Prostate gland (tissue), 2 donors: Measurements from ENCODE around the gene HTR3D. TPM values are rescaled to one million over a fixed set of nuclear protein-coding genes. Genes with fewer than 3 reads are reported as not detected.
"Not testable (repeated sequence)": the region's sequence is repeated elsewhere in the genome, so short reads cannot be mapped to it uniquely, and the experiment has no call there.

Source experiments
- DNase-seq: peaks from one replicate; pipeline ENCODE4 v3.0.0-alpha.2; 2019; ENCODE audit warnings: low spot score
- H3K27ac ChIP-seq, 2 donors: fragments of 200-600 bp; sonication (generic); 2 replicates each; pipeline ENCODE4 v1.5.1; 2017 to 2019
- H3K27me3 ChIP-seq: fragments of 200-600 bp; sonication (generic); replicated peaks from 2 replicates; pipeline ENCODE4 v1.5.1; 2019; ENCODE audit not compliant: insufficient read depth
- H3K36me3 ChIP-seq, 2 donors: fragments of 200-600 bp; sonication (generic); 1 replicate in 1 of 2; 2 replicates in 1 of 2; pipeline versions ENCODE4 v1.5.1 to v1.8.1; 2017 to 2019
- H3K4me1 ChIP-seq: fragments of 200-600 bp; sonication (generic); replicated peaks from 2 replicates; pipeline ENCODE4 v1.5.1; 2019
- H3K4me3 ChIP-seq, 2 donors: fragments of 200-600 bp; sonication (generic); 2 replicates each; pipeline ENCODE4 v1.5.1; 2017 to 2019
- H3K9me3 ChIP-seq: fragments of 200-600 bp; sonication (generic); 2 replicates; pipeline ENCODE4 v1.5.1; 2017
- POLR2A ChIP-seq: fragments of 450-650 bp; IDR thresholded peaks from one replicate; pipeline ENCODE4 v1.6.1; 2016; ENCODE audit warnings: antibody characterized with exemption, mild to moderate bottlenecking
- POLR2AphosphoS5 ChIP-seq: sonication (generic); formaldehyde crosslinking; IDR thresholded peaks from one replicate; pipeline ENCODE4 v1.6.1; 2017; ENCODE audit warnings: antibody characterized with exemption
- WGBS: methylation state at CpG from one replicate; pipeline ENCODE4 v1.1.5; 2018; 5-methylcytosine and 5-hydroxymethylcytosine counted together
- intact Hi-C: fragments of 100-400 bp; cut with DNase I; formaldehyde crosslinking; loops from one replicate; pipeline ENCODE4 v1.14.2; 2022
- total RNA-seq, 2 donors: library from RNA; depleted of rRNA; stranded (reverse); fragments of >200 nt; gene quantifications; one replicate each; pipeline ENCODE4 v1.1.0, GENCODE V29; 2016
- TF ChIP-seq, protein P1 (sequence below), 4 experiments: fragments of 200-600 bp in 2 of 4; fragments of 450-650 bp in 2 of 4; sonication (generic) in 2 of 4; IDR thresholded peaks; 1 replicate in 3 of 4; 2 replicates in 1 of 4; pipeline ENCODE4 v1.5.1; 2016 to 2019; ENCODE audit warnings: antibody characterized with exemption in 4 of 4, mild to moderate bottlenecking in 2 of 4, moderate library complexity in 2 of 4

HTR3D gene
- total RNA-seq, 2 donors from 2014 or later: not detected

DNA sequence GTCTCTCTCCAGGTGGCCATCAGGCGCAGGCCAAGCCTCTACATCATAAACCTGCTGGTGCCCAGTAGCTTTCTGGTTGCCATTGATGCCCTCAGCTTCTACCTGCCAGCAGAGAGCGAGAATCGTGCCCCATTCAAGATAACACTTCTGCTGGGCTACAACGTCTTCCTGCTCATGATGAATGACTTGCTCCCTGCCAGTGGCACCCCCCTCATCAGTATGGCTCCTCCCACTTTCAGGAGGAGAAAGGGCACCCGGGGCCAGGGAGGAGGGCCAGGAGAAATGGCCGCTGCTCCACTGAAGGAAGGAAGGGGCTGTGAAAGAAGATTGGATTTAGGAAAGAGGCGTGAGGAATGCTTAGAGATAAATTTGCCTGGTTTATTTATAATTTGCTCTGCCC, 27.9 kb downstream of the HTR3D start:
- no peaks in the 10 kb centered on the region for H3K36me3 ChIP-seq
- DNase-seq: no peak
- TF ChIP-seq POLR2A: no peak
- TF ChIP-seq, protein P1, sequence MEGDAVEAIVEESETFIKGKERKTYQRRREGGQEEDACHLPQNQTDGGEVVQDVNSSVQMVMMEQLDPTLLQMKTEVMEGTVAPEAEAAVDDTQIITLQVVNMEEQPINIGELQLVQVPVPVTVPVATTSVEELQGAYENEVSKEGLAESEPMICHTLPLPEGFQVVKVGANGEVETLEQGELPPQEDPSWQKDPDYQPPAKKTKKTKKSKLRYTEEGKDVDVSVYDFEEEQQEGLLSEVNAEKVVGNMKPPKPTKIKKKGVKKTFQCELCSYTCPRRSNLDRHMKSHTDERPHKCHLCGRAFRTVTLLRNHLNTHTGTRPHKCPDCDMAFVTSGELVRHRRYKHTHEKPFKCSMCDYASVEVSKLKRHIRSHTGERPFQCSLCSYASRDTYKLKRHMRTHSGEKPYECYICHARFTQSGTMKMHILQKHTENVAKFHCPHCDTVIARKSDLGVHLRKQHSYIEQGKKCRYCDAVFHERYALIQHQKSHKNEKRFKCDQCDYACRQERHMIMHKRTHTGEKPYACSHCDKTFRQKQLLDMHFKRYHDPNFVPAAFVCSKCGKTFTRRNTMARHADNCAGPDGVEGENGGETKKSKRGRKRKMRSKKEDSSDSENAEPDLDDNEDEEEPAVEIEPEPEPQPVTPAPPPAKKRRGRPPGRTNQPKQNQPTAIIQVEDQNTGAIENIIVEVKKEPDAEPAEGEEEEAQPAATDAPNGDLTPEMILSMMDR (IDR thresholded peaks at IDR 0.05): no peak
- TF ChIP-seq POLR2AphosphoS5: no peak
- 66% methylated on average over 7 of the region's 7 CpGs for WGBS
- no peaks in the 10 kb centered on the region for H3K4me1 ChIP-seq
- intact Hi-C loops: no loop called here
- H3K27ac ChIP-seq: no peak overlapping the region
- H3K27me3 ChIP-seq: no peaks in the 10 kb centered on the region
- no peaks in the 10 kb centered on the region for H3K9me3 ChIP-seq
- no peak overlapping the region for H3K4me3 ChIP-seq

DNA sequence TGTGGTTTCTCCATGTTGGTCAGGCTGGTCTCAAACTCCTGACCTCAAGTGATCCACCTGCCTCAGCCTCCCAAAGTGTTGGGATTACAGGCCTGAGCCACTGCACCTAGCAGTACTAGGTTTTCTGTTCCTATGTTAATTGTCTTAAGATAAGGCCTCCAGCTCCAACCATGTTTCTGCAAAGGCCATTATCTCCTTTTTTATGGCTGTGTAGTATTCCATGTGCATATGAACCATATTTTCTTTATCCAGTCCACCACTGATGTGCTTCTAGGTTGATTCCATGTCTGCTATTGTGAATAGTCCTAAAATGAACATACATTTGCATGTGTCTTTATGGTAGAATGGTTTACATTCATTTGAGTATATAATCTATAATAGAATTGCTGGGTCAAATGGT, 31.1 kb downstream of the HTR3D start:
- Histone ChIP-seq H3K27me3 (no peaks in the 10 kb centered on the region), H3K27ac (no peak overlapping the region), H3K36me3 (no peaks in the 10 kb centered on the region), H3K9me3 (no peaks in the 10 kb centered on the region), H3K4me3 (no peak overlapping the region), H3K4me1 (no peaks in the 10 kb centered on the region)
- no peak for TF ChIP-seq POLR2AphosphoS5
- TF ChIP-seq, protein P1 (IDR thresholded peaks at IDR 0.05): no peak
- no peak for TF ChIP-seq POLR2A
- DNase-seq: no peak
- intact Hi-C loops: no loop called here

DNA sequence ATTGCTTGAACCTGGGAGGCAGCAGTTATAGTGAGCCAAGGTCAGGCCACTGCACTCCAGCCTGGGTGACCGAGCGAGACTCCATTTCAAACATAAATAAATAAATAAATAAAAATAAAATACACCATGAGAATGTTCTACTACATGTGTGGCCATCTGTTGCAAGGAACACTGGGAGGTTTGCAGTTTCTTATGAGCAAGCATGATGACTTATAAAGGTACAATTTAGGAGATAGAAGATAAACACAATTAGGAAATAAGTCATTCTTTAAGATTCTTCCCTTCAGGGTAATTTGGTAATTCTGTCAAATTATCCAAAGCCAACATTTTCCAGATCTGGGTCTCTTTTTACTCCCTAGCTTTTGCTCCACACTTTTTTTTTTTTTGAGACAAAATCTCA, 34.7 kb downstream of the HTR3D start:
- Histone ChIP-seq H3K36me3 (no peaks in the 10 kb centered on the region), H3K9me3 (no peaks in the 10 kb centered on the region), H3K27me3 (no peaks in the 10 kb centered on the region), H3K4me3 (no peak overlapping the region), H3K4me1 (no peaks in the 10 kb centered on the region), H3K27ac (no peak overlapping the region)
- DNase-seq: no peak
- TF ChIP-seq POLR2A: no peak
- TF ChIP-seq, protein P1 (IDR thresholded peaks at IDR 0.05): no peak
- no peak for TF ChIP-seq POLR2AphosphoS5
- WGBS: 89% methylated on average over 2 of the region's 2 CpGs
- intact Hi-C loops: no loop called here

DNA sequence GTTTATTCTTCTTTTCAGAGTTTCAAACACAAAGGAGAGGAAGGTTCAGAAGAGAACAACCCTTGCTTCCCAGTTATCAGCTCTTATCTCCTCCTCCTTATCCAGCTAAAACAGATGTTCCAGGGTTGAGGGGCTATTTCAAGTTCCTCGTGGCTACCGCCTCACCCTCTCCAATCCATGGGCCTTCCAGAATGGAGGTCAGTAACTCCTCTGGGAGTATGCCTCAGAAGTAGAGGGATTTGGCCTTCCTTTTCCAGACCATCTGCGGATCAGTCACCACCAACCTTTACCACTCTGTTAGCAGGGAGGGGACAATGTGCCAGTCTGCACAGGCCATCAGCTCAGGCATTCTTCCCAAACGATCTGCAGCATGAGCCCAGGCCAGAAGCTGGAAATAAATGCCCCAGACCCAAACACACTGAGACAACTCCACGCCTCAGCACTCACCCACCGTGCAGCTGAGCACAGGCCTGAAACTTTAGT, 36.1 kb downstream of the HTR3D start:
- no peaks in the 10 kb centered on the region for H3K9me3 ChIP-seq
- H3K36me3 ChIP-seq: no peaks in the 10 kb centered on the region
- H3K27ac ChIP-seq: no peak overlapping the region
- intact Hi-C loops: no loop called here
- DNase-seq: no peak
- 78% methylated on average over 6 of the region's 6 CpGs for WGBS
- no peak overlapping the region for H3K4me3 ChIP-seq
- H3K4me1 ChIP-seq: no peaks in the 10 kb centered on the region
- TF ChIP-seq POLR2AphosphoS5 (no peak), POLR2A (no peak)
- TF ChIP-seq, protein P1 (IDR thresholded peaks at IDR 0.05): no peak
- no peaks in the 10 kb centered on the region for H3K27me3 ChIP-seq

DNA sequence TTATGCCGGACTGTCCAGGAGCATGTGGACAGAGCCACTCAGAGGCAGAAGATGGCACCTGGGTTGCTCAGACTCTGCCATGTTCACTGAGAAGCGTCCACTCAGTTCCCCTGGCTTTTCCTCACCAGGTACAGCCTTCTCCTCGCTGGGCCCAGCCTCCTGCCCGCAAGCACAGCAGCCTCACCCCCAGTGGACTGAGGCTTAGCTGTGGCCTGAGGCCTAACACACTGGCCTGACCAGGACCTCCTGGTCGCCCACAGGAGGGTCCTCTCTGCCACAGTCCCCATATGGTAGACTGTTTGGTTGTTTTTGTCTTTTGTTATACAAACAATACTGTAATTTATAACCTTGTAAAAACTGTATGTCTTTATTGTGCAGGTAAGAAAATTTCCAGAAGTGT, 36.8 kb downstream of the HTR3D start:
- Histone ChIP-seq H3K36me3 (no peaks in the 10 kb centered on the region), H3K4me3 (no peak overlapping the region), H3K27ac (no peak overlapping the region), H3K27me3 (no peaks in the 10 kb centered on the region), H3K4me1 (no peaks in the 10 kb centered on the region), H3K9me3 (no peaks in the 10 kb centered on the region)
- 87% methylated on average over 5 of the region's 5 CpGs for WGBS
- intact Hi-C loops: no loop called here
- no peak for DNase-seq
- TF ChIP-seq, protein P1 (IDR thresholded peaks at IDR 0.05): no peak
- TF ChIP-seq POLR2A: no peak
- TF ChIP-seq POLR2AphosphoS5: no peak

DNA sequence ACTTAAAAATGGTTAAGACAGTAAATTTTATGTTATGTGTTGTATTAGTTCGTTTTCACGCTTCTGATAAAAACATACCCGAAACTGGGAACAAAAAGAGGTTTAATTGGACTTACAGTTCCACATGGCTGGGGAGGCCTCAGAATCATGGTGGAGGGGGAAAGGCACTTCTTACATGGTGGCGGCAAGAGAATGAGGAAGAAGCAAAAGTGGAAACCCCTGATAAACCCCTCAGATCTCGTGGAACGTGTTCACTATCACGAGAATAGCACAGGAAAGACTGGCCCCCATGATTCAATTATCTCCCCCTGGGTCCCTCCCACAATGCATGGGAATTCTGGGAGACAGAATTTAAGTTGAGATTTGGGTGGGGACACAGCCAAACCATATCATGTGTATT, 39.6 kb downstream of the HTR3D start:
- 92% methylated on average over 7 of the region's 7 CpGs for WGBS
- DNase-seq, H3K4me3 ChIP-seq, H3K4me1 ChIP-seq, H3K27ac ChIP-seq, H3K27me3 ChIP-seq, intact Hi-C loops, H3K36me3 ChIP-seq, H3K9me3 ChIP-seq: not testable (repeated sequence)
